Stimulated activated CD4-positive, alpha-beta T cell treated with anti-CD3 and anti-CD28 coated beads, Interleukin-12 subunit alpha, Interleukin-12 subunit beta, amount 100 ng/mL, for 4 hours (primary cell): ENCODE measurements around the gene ABCA1.
"Not testable (repeated sequence)": the region's sequence is repeated elsewhere in the genome, so short reads cannot be mapped to it uniquely, and the experiment has no call there.

Source experiments
- DNase-seq: peaks from one replicate; pipeline ENCODE4 v3.0.0-alpha.2; 2020

ABCA1 gene

GRCh38 chr9:104927912-104928740, at the start of gene ABCA1:
Gene ABCA1, minus strand, starts transcription at chr9:104928155. Its CDS starts 24,476 bp downstream, at chr9:104903679.
- peak; percentile 57 for DNase-seq

- DNase-seq: no peak
Observed at GRCh38 chr9:104977580-104977979, 49.6 kb upstream of the ABCA1 start.

GRCh38 chr9:104977168-104977567, 49.2 kb upstream of the ABCA1 start:
- no peak for DNase-seq

GRCh38 chr9:104975966-104976595, 48.1 kb upstream of the ABCA1 start:
- not testable (repeated sequence) for DNase-seq

GRCh38 chr9:104974053-104974962, 46.4 kb upstream of the ABCA1 start:
- no peak for DNase-seq

- DNase-seq: no peak
Observed at GRCh38 chr9:104972242-104972866, 44.4 kb upstream of the ABCA1 start.

- no peak for DNase-seq
Observed at GRCh38 chr9:104971511-104971910, 43.6 kb upstream of the ABCA1 start.

- no peak for DNase-seq
Observed at GRCh38 chr9:104970271-104970987, 42.5 kb upstream of the ABCA1 start.

- no peak for DNase-seq
Observed at GRCh38 chr9:104969116-104969515, 41.2 kb upstream of the ABCA1 start.

GRCh38 chr9:104968025-104968982, 40.3 kb upstream of the ABCA1 start:
- DNase-seq: peak; percentile 83

GRCh38 chr9:104963076-104963475, 35.1 kb upstream of the ABCA1 start:
- DNase-seq: no peak

- no peak for DNase-seq
Observed at GRCh38 chr9:104961701-104962359, 33.9 kb upstream of the ABCA1 start.

GRCh38 chr9:104961238-104961637, 33.3 kb upstream of the ABCA1 start:
- DNase-seq: peak; percentile 41

GRCh38 chr9:104960662-104961061, 32.7 kb upstream of the ABCA1 start:
- DNase-seq: no peak

- DNase-seq: no peak
Observed at GRCh38 chr9:104958751-104959150, 30.8 kb upstream of the ABCA1 start.

GRCh38 chr9:104958006-104958405, 30.1 kb upstream of the ABCA1 start:
- DNase-seq: not testable (repeated sequence)

- DNase-seq: no peak
Observed at GRCh38 chr9:104951487-104951886, 23.5 kb upstream of the ABCA1 start.

GRCh38 chr9:104950838-104951237, 22.9 kb upstream of the ABCA1 start:
- DNase-seq: no peak

- no peak for DNase-seq
Observed at GRCh38 chr9:104948277-104948676, 20.3 kb upstream of the ABCA1 start.

- DNase-seq: no peak
Observed at GRCh38 chr9:104944871-104945270, 16.9 kb upstream of the ABCA1 start.
